Liver (tissue), 9 donors: ENCODE results near the gene SLC22A5. TPM values are rescaled to one million over a fixed set of nuclear protein-coding genes. Genes with fewer than 3 reads are reported as not detected.

Source experiments
- DNase-seq: peaks from one replicate; pipeline ENCODE4 v3.0.0-alpha.2; 2017; ENCODE audit warnings: low spot score
- H3K27ac ChIP-seq, 2 donors: one replicate each; pipeline ENCODE4 v1.7.0; 2013; ENCODE audit warnings: inconsistent platforms in 2 of 2, low read length in 2 of 2, control low read depth in 1 of 2, low read depth in 1 of 2, mild to moderate bottlenecking in 1 of 2
- H3K27me3 ChIP-seq, 4 donors: one replicate each; pipeline versions ENCODE4 v1.6.1 to v1.7.0; 2013; ENCODE audit warnings: low read length in 3 of 4, inconsistent platforms in 1 of 4, mild to moderate bottlenecking in 1 of 4, moderate library complexity in 1 of 4; ENCODE audit not compliant: control insufficient read depth in 4 of 4, insufficient read depth in 4 of 4
- H3K36me3 ChIP-seq, 4 donors: one replicate each; pipeline versions ENCODE4 v1.6.1 to v1.7.0; 2013; ENCODE audit warnings: low read length in 3 of 4, mild to moderate bottlenecking in 3 of 4, low read depth in 1 of 4, moderate library complexity in 1 of 4; ENCODE audit not compliant: control insufficient read depth in 4 of 4, insufficient read depth in 3 of 4
- H3K4me1 ChIP-seq, 4 donors: one replicate each; pipeline versions ENCODE4 v1.6.1 to v1.7.0; 2013; ENCODE audit warnings: low read length in 3 of 4, mild to moderate bottlenecking in 3 of 4, moderate library complexity in 1 of 4; ENCODE audit not compliant: control insufficient read depth in 4 of 4, insufficient read depth in 4 of 4
- H3K4me3 ChIP-seq, 3 donors: one replicate each; pipeline versions ENCODE4 v1.6.1 to v1.7.0; 2013; ENCODE audit warnings: low read length in 3 of 3, control low read depth in 1 of 3, low read depth in 1 of 3, mild to moderate bottlenecking in 1 of 3
- H3K9ac ChIP-seq, 2 donors: one replicate each; pipeline ENCODE4 v1.7.0; 2013; ENCODE audit warnings: low read length in 2 of 2, mild to moderate bottlenecking in 2 of 2, moderate library complexity in 2 of 2, control low read depth in 1 of 2, low read depth in 1 of 2
- H3K9me3 ChIP-seq, 4 donors: one replicate each; pipeline versions ENCODE4 v1.6.1 to v1.7.0; 2013; ENCODE audit warnings: low read length in 3 of 4; ENCODE audit not compliant: control insufficient read depth in 4 of 4
- EGR1 ChIP-seq, 2 donors: IDR thresholded peaks; 2 replicates each; pipeline ENCODE4 v1.6.1; 2016 to 2018; ENCODE audit warnings: antibody characterized with exemption in 2 of 2, low read depth in 2 of 2
- FOXA1 ChIP-seq: IDR thresholded peaks from 2 replicates; pipeline ENCODE4 v1.6.1; 2016; ENCODE audit warnings: antibody characterized with exemption
- FOXA2 ChIP-seq: IDR thresholded peaks from 2 replicates; pipeline ENCODE4 v1.6.1; 2016; ENCODE audit warnings: antibody characterized with exemption
- GABPA ChIP-seq, 2 donors: IDR thresholded peaks in 1 of 2; conservative IDR thresholded peaks in 1 of 2; 2 replicates each; pipeline ENCODE4 v1.6.1; 2016; ENCODE audit warnings: antibody characterized with exemption in 2 of 2, mild to moderate bottlenecking in 1 of 2, moderate library complexity in 1 of 2
- HNF4A ChIP-seq, 2 donors: conservative IDR thresholded peaks; 2 replicates each; pipeline ENCODE4 v1.6.1; 2016; ENCODE audit warnings: antibody characterized with exemption in 2 of 2, mild to moderate bottlenecking in 2 of 2
- HNF4G ChIP-seq: IDR thresholded peaks from 2 replicates; pipeline ENCODE4 v1.6.1; 2016; ENCODE audit warnings: antibody characterized with exemption
- JUND ChIP-seq, 2 donors: IDR thresholded peaks; 2 replicates each; pipeline ENCODE4 v1.6.1; 2016; ENCODE audit warnings: antibody characterized with exemption in 2 of 2
- NR2F2 ChIP-seq: IDR thresholded peaks from 2 replicates; pipeline ENCODE4 v1.6.1; 2016; ENCODE audit warnings: antibody characterized with exemption
- RAD21 ChIP-seq, 2 donors: IDR thresholded peaks; 2 replicates each; pipeline ENCODE4 v1.6.1; 2016; ENCODE audit warnings: antibody characterized with exemption in 2 of 2, mild to moderate bottlenecking in 2 of 2
- RXRA ChIP-seq, 2 donors: IDR thresholded peaks; 2 replicates each; pipeline ENCODE4 v1.6.1; 2017 to 2018; ENCODE audit warnings: antibody characterized with exemption in 2 of 2, mild to moderate bottlenecking in 1 of 2
- SP1 ChIP-seq: IDR thresholded peaks from 2 replicates; pipeline ENCODE4 v1.6.1; 2018; ENCODE audit warnings: antibody characterized with exemption, mild to moderate bottlenecking
- TAF1 ChIP-seq: conservative IDR thresholded peaks from 2 replicates; pipeline ENCODE4 v1.6.1; 2016; ENCODE audit warnings: antibody characterized with exemption, mild to moderate bottlenecking
- YY1 ChIP-seq: IDR thresholded peaks from 2 replicates; pipeline ENCODE4 v1.6.1; 2016; ENCODE audit warnings: antibody characterized with exemption, mild to moderate bottlenecking
- WGBS: extraction: QIAGEN DNeasy Blood & Tissue Kit; methylation state at CpG from one replicate; pipeline ENCODE4 v1.1.7; 2013; 5-methylcytosine and 5-hydroxymethylcytosine counted together
- polyA plus RNA-seq, 2 donors: library from polyadenylated mRNA; stranded (reverse) in 1 of 2; unstranded in 1 of 2; fragments of 200-250 nt in 1 of 2; fragments of >200 nt in 1 of 2; fragmentation: Nextera tagmentation in 1 of 2; extraction: Ambion mirVana in 1 of 2; gene quantifications; one replicate each; pipeline versions ENCODE4 v1.2.1 to v1.2.3, GENCODE V29; 2013 to 2015
- total RNA-seq, 2 donors: library from RNA; depleted of rRNA; stranded (reverse); fragments of >200 nt; gene quantifications; one replicate each; pipeline ENCODE4 v1.2.3, GENCODE V29; 2014
- TF ChIP-seq, protein P1 (sequence below): IDR thresholded peaks from 2 replicates; pipeline ENCODE4 v1.6.1; 2016; ENCODE audit warnings: antibody characterized with exemption
- TF ChIP-seq, protein P2 (sequence below): IDR thresholded peaks from 2 replicates; pipeline ENCODE4 v1.6.1; 2016; ENCODE audit warnings: antibody characterized with exemption, mild to moderate bottlenecking
- TF ChIP-seq, protein P3 (sequence below): IDR thresholded peaks from 2 replicates; pipeline ENCODE4 v1.6.1; 2016; ENCODE audit warnings: antibody characterized with exemption
- TF ChIP-seq, protein P4 (sequence below): IDR thresholded peaks from 2 replicates; pipeline ENCODE4 v1.6.1; 2016; ENCODE audit warnings: antibody characterized with exemption
- TF ChIP-seq, protein P5 (sequence below): fragments of 150-350 bp; IDR thresholded peaks from 2 replicates; pipeline ENCODE4 v1.5.1; 2017; ENCODE audit warnings: improper control_type of control experiment, low read depth, low read length; ENCODE audit not compliant: missing input control
- donor health status: healthy.
- donor health status: healthy.
- donor health status: healthy.
- donor health status: healthy.
- donor health status: healthy.

Gene SLC22A5
- total and polyA plus RNA-seq, 4 donors, result 3.4 to 12.7 (median 8.5) TPM

GRCh38 chr5:132323202-132323601 lies 46.3 kb upstream of the SLC22A5 start:
- H3K4me1 ChIP-seq, result peaks cover 0 to 20% (median 10%) of the 10 kb centered on the region in 4 donors
- H3K27me3 ChIP-seq, result no peaks in the 10 kb centered on the region
- H3K36me3 ChIP-seq, result peaks cover 0 to 4% (median 2%) of the 10 kb centered on the region in 4 donors
- no peak overlapping the region for H3K4me3 ChIP-seq
- WGBS, result 95% methylated on average over 5 of the region's 5 CpGs
- no peak overlapping the region for H3K9ac ChIP-seq
- TF ChIP-seq EGR1 (IDR thresholded peaks at IDR 0.05; ENCODE audit: low read depth in 2 of 2) (no peak), HNF4G (no peak), GABPA (IDR thresholded peaks at IDR 0.05 in 1 of 2, conservative IDR thresholded peaks at IDR 0.05 in 1 of 2) (no peak), HNF4A (conservative IDR thresholded peaks at IDR 0.05) (no peak), SP1 (no peak), FOXA1 (no peak), JUND (IDR thresholded peaks at IDR 0.05) (no peak), NR2F2 (no peak), YY1 (no peak), FOXA2 (no peak), TAF1 (no peak), RAD21 (IDR thresholded peaks at IDR 0.05) (no peak), RXRA (IDR thresholded peaks at IDR 0.05) (no peak)
- TF ChIP-seq, protein P1, sequence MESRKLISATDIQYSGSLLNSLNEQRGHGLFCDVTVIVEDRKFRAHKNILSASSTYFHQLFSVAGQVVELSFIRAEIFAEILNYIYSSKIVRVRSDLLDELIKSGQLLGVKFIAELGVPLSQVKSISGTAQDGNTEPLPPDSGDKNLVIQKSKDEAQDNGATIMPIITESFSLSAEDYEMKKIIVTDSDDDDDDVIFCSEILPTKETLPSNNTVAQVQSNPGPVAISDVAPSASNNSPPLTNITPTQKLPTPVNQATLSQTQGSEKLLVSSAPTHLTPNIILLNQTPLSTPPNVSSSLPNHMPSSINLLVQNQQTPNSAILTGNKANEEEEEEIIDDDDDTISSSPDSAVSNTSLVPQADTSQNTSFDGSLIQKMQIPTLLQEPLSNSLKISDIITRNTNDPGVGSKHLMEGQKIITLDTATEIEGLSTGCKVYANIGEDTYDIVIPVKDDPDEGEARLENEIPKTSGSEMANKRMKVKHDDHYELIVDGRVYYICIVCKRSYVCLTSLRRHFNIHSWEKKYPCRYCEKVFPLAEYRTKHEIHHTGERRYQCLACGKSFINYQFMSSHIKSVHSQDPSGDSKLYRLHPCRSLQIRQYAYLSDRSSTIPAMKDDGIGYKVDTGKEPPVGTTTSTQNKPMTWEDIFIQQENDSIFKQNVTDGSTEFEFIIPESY, result no peak
- TF ChIP-seq, protein P2, sequence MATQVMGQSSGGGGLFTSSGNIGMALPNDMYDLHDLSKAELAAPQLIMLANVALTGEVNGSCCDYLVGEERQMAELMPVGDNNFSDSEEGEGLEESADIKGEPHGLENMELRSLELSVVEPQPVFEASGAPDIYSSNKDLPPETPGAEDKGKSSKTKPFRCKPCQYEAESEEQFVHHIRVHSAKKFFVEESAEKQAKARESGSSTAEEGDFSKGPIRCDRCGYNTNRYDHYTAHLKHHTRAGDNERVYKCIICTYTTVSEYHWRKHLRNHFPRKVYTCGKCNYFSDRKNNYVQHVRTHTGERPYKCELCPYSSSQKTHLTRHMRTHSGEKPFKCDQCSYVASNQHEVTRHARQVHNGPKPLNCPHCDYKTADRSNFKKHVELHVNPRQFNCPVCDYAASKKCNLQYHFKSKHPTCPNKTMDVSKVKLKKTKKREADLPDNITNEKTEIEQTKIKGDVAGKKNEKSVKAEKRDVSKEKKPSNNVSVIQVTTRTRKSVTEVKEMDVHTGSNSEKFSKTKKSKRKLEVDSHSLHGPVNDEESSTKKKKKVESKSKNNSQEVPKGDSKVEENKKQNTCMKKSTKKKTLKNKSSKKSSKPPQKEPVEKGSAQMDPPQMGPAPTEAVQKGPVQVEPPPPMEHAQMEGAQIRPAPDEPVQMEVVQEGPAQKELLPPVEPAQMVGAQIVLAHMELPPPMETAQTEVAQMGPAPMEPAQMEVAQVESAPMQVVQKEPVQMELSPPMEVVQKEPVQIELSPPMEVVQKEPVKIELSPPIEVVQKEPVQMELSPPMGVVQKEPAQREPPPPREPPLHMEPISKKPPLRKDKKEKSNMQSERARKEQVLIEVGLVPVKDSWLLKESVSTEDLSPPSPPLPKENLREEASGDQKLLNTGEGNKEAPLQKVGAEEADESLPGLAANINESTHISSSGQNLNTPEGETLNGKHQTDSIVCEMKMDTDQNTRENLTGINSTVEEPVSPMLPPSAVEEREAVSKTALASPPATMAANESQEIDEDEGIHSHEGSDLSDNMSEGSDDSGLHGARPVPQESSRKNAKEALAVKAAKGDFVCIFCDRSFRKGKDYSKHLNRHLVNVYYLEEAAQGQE, result no peak
- TF ChIP-seq, protein P3, sequence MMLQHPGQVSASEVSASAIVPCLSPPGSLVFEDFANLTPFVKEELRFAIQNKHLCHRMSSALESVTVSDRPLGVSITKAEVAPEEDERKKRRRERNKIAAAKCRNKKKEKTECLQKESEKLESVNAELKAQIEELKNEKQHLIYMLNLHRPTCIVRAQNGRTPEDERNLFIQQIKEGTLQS, result no peak
- TF ChIP-seq, protein P4, sequence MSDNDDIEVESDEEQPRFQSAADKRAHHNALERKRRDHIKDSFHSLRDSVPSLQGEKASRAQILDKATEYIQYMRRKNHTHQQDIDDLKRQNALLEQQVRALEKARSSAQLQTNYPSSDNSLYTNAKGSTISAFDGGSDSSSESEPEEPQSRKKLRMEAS, result no peak
- TF ChIP-seq, protein P5, sequence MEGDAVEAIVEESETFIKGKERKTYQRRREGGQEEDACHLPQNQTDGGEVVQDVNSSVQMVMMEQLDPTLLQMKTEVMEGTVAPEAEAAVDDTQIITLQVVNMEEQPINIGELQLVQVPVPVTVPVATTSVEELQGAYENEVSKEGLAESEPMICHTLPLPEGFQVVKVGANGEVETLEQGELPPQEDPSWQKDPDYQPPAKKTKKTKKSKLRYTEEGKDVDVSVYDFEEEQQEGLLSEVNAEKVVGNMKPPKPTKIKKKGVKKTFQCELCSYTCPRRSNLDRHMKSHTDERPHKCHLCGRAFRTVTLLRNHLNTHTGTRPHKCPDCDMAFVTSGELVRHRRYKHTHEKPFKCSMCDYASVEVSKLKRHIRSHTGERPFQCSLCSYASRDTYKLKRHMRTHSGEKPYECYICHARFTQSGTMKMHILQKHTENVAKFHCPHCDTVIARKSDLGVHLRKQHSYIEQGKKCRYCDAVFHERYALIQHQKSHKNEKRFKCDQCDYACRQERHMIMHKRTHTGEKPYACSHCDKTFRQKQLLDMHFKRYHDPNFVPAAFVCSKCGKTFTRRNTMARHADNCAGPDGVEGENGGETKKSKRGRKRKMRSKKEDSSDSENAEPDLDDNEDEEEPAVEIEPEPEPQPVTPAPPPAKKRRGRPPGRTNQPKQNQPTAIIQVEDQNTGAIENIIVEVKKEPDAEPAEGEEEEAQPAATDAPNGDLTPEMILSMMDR, result no peak
- no peak overlapping the region for H3K27ac ChIP-seq
- no peaks in the 10 kb centered on the region for H3K9me3 ChIP-seq
- DNase-seq, result no peak
